Activated CD4-positive, alpha-beta T cell treated with anti-CD3 and anti-CD28 coated beads, Interleukin-2, amount 10 ng/mL, durations not matched to agents 7 days and 5 days (primary cell): Measurements from ENCODE around the gene SNX14. TPM values are rescaled to one million over a fixed set of nuclear protein-coding genes. Genes with fewer than 3 reads are reported as not detected.
A peak's percentile ranks its signal among the peaks of the same experiment; 100 is the strongest.
"Not testable (repeated sequence)": the region's sequence is repeated elsewhere in the genome, so short reads cannot be mapped to it uniquely, and the experiment has no call there.

Source experiments
- CTCF ChIA-PET: fragments of 350-600 bp; sonication (Branson Sonifier 250); formaldehyde crosslinking; loops from one replicate; lab custom pipeline; 2021; ENCODE audit warnings: antibody characterized with exemption; lab: Charles Lee
- POLR2A ChIA-PET: fragments of 350-600 bp; sonication (Branson Sonifier 250); formaldehyde crosslinking; loops from one replicate; lab custom pipeline; 2021; ENCODE audit warnings: antibody characterized with exemption; lab: Charles Lee
- DNase-seq: peaks from one replicate; pipeline ENCODE4 v3.0.0-alpha.2; 2020
- H3K27ac Mint-ChIP-seq: one replicate; pipeline ENCODE4 v1.8.0; 2021; ENCODE audit warnings: mild to moderate bottlenecking, moderate library complexity, mixed read lengths
- H3K27me3 Mint-ChIP-seq: one replicate; pipeline ENCODE4 v1.8.0; 2021; ENCODE audit warnings: mixed read lengths
- H3K36me3 Mint-ChIP-seq: one replicate; pipeline ENCODE4 v1.8.0; 2021; ENCODE audit warnings: low read depth, mixed read lengths
- H3K4me1 Mint-ChIP-seq: one replicate; pipeline ENCODE4 v1.8.0; 2021; ENCODE audit warnings: mixed read lengths
- H3K4me3 Mint-ChIP-seq: one replicate; pipeline ENCODE4 v1.8.0; 2021; ENCODE audit warnings: mild to moderate bottlenecking, moderate library complexity, mixed read lengths
- H3K9me3 Mint-ChIP-seq: one replicate; pipeline ENCODE4 v1.8.0; 2021; ENCODE audit warnings: mixed read lengths
- total RNA-seq, 2 experiments: library from RNA; stranded (reverse); gene quantifications; one replicate each; pipeline ENCODE4 v1.2.3, GENCODE V29; 2021

Gene SNX14
- total RNA-seq, 2 experiments from 2014 or later = 29.1 to 49.0 TPM

DNA sequence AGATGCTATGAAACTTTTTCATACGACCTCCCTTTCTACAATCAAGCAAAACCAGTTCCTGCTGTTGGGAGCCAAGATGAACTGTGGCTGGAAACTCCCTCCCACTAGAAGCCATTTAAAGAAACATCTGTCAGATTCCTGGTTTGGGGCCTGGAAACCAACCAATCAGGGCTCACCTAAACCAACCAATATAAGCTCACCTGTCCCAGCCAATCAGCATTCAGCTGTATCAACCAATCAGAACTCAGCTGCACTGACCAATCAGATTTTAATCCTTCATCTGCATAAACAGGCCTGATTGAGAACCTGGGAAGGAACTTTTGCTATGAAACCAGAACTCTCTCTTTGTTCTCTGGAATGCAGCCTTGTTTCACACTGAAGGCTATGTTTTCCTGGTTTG, 42.4 kb downstream of the SNX14 start:
- no peak overlapping the region for H3K27ac Mint-ChIP-seq
- ChIA-PET POLR2A (no interaction called here), CTCF (no interaction called here)
- H3K4me3 Mint-ChIP-seq = no peak overlapping the region
- H3K36me3 Mint-ChIP-seq = peaks cover 41% of the 10 kb centered on the region
- H3K27me3 Mint-ChIP-seq = no peaks in the 10 kb centered on the region
- H3K4me1 Mint-ChIP-seq = no peaks in the 10 kb centered on the region
- peaks cover 6% of the 10 kb centered on the region for H3K9me3 Mint-ChIP-seq
- DNase-seq = no peak

DNA sequence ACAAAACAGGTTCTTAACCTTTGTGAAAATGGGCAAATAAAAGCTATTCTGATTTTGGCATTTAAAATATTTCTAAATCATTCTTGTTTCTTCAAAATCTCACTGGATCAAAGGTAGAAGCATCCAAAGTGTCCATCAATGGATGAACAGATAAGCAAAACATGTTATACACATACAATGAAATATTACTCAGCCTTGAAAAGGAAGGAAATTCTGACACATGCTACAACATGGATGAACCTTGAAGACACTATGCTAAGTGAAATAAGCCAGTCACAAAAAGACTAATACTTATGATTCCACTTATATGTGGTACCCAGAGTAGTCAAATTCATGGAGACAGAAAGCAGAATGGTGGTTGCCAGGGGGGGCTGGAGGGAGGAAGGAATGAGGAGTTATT, 45.9 kb downstream of the SNX14 start:
- Mint-ChIP-seq H3K9me3 (peaks cover 4% of the 10 kb centered on the region), H3K27me3 (no peaks in the 10 kb centered on the region), H3K36me3 (peaks cover 26% of the 10 kb centered on the region), H3K4me3 (no peak overlapping the region), H3K4me1 (no peaks in the 10 kb centered on the region), H3K27ac (no peak overlapping the region)
- CTCF ChIA-PET = no interaction called here
- no peak for DNase-seq
- POLR2A ChIA-PET = no interaction called here

DNA sequence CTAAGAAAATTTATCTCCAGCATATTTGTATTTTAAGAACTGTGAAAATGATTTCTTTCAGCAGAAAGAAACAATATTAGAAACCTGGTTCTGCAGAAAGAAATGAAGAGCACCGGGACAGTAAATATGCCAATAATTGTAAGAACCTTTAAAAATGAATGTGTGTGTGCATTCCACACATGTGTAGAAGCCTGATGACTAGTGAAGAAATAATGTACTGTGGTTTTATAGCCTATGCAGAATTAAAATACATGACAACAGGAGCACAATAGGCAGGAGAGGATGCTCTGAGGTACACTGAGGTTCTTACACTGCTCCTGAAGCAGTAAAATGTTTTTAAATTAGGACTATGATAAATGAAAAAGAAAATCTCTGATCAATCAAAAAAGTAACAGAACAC, 48.9 kb downstream of the SNX14 start:
- Mint-ChIP-seq H3K36me3 (peaks cover 15% of the 10 kb centered on the region), H3K9me3 (peaks cover 2% of the 10 kb centered on the region), H3K4me3 (no peak overlapping the region), H3K27me3 (no peaks in the 10 kb centered on the region), H3K4me1 (no peaks in the 10 kb centered on the region), H3K27ac (no peak overlapping the region)
- no peak for DNase-seq
- ChIA-PET CTCF (no interaction called here), POLR2A (no interaction called here)

DNA sequence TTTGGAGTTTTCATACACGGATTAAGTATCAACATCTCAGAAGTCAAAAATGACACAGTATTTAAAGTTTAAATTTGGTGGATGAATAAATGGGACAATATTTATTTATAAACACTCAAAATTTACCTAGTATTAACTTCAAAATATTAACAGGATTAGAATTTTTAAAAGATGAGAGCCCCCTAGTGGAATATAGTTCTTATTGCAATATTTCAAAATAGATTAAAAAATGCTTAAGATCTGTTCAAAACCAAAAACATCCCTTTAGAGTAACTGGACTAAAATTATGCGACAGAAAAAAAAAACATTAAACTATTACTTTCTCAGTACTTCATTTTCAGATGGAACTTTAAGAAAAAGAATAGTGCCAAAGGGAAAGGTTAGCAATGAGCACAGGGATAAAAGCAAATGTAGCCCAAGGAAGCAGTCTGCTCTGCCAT, 56.6 kb downstream of the SNX14 start:
- Mint-ChIP-seq H3K4me1 (no peaks in the 10 kb centered on the region), H3K27ac (no peak overlapping the region), H3K27me3 (no peaks in the 10 kb centered on the region)

GRCh38 chr6:85524281-85524680, 69.4 kb downstream of the SNX14 start:
- H3K27me3 Mint-ChIP-seq, H3K27ac Mint-ChIP-seq, H3K9me3 Mint-ChIP-seq: not testable (repeated sequence)

More for the DNA sequence above, 56.6 kb downstream of the SNX14 start:
- ChIA-PET CTCF (interaction anchor here (1.1 kb wide), 1 partner anchor 33 kb away, joined by 3 read pairs; no protein-coding TSS in a partner anchor), POLR2A (no interaction called here)
- Mint-ChIP-seq H3K4me3 (no peak overlapping the region), H3K9me3 (no peaks in the 10 kb centered on the region), H3K36me3 (peaks cover 4% of the 10 kb centered on the region)
- DNase-seq = no peak

DNA sequence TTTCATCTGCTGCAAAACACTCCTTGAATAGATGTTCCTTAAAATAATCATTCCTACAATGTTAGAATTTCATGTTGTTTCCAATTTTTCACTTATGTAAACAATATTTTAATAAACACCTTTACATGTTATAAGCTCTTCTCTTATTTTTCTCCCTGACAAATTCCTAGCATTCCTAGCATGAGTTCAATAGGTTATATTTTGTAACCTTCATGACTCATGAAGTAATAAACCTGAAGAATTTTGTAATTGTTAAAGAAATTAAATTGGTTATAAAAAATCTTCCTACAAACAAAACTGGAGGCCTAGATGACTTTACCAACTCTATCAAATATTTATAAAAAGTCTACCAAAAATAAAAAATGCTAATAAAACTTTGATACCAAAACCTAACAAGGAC, 77.5 kb downstream of the SNX14 start:
- ChIA-PET POLR2A (no interaction called here), CTCF (interaction anchor here (0.7 kb wide), 1 partner anchor 77 kb away, joined by 3 read pairs; no protein-coding TSS in a partner anchor)
- no peak for DNase-seq
- Mint-ChIP-seq H3K36me3 (peaks cover 32% of the 10 kb centered on the region), H3K9me3 (no peaks in the 10 kb centered on the region), H3K27me3 (no peaks in the 10 kb centered on the region), H3K27ac (no peak overlapping the region), H3K4me3 (no peak overlapping the region), H3K4me1 (no peaks in the 10 kb centered on the region)

More at GRCh38 chr6:85524281-85524680, 69.4 kb downstream of the SNX14 start:
- H3K4me3 Mint-ChIP-seq, POLR2A ChIA-PET, DNase-seq, H3K4me1 Mint-ChIP-seq, CTCF ChIA-PET: not testable (repeated sequence)
- H3K36me3 Mint-ChIP-seq = peaks cover 17% of the 10 kb centered on the region

DNA sequence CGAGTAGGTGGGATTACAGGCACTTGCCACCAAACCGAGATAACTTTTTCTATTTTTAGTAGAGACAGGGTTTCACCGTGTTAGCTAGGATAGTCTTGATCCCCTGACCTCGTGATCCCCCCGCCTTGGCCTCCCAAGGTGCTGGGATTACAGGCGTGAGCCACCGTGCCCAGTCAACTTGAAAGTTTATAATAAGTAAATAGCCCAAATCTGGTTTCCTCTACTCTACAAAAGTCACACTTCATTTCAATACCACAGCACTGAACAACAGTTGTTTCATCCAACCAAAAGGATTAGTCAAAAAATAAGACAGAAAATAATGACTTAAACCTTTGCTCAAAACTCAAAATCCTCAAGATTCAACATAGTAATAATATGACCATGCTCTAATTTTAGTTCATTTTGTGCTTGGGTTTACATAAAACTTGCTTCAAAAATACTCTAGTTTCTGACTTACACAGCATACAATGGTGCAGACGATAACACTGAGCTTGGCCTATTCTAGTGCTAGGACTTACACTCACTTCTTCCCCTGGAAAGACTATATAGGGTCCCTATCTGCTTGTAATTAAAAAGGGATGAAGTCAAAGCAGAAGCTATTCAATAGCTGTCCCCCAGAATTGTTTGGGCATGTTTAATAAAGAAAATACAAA, 87.1 kb downstream of the SNX14 start:
- no peaks in the 10 kb centered on the region for H3K27me3 Mint-ChIP-seq
- peaks cover 24% of the 10 kb centered on the region for H3K36me3 Mint-ChIP-seq
- H3K4me3 Mint-ChIP-seq = no peak overlapping the region
- peaks cover 4% of the 10 kb centered on the region for H3K4me1 Mint-ChIP-seq
- ChIA-PET CTCF (interaction anchor here (0.8 to 1.2 kb wide), 3 partner anchors 12 to 24 kb away, joined by 3 to 4 read pairs (median 4); no protein-coding TSS in a partner anchor), POLR2A (no interaction called here)
- DNase-seq = no peak
- peak overlapping the region; percentile 66 for H3K27ac Mint-ChIP-seq
- no peaks in the 10 kb centered on the region for H3K9me3 Mint-ChIP-seq

- H3K9me3 Mint-ChIP-seq = peaks cover 20% of the 10 kb centered on the region
- peaks cover 13% of the 10 kb centered on the region for H3K36me3 Mint-ChIP-seq
- no peak overlapping the region for H3K4me3 Mint-ChIP-seq
- ChIA-PET POLR2A (no interaction called here), CTCF (interaction anchor here (0.5 kb wide), 1 partner anchor 195 kb away, joined by 3 read pairs; no protein-coding TSS in a partner anchor)
- DNase-seq = no peak
- no peaks in the 10 kb centered on the region for H3K27me3 Mint-ChIP-seq
- peaks cover 5% of the 10 kb centered on the region for H3K4me1 Mint-ChIP-seq
- H3K27ac Mint-ChIP-seq = no peak overlapping the region
Measured at GRCh38 chr6:85498596-85499258, 94.9 kb downstream of the SNX14 start.

- H3K4me3 Mint-ChIP-seq = no peak overlapping the region
Measured at GRCh38 chr6:85496856-85497255, 96.8 kb downstream of the SNX14 start.

DNA sequence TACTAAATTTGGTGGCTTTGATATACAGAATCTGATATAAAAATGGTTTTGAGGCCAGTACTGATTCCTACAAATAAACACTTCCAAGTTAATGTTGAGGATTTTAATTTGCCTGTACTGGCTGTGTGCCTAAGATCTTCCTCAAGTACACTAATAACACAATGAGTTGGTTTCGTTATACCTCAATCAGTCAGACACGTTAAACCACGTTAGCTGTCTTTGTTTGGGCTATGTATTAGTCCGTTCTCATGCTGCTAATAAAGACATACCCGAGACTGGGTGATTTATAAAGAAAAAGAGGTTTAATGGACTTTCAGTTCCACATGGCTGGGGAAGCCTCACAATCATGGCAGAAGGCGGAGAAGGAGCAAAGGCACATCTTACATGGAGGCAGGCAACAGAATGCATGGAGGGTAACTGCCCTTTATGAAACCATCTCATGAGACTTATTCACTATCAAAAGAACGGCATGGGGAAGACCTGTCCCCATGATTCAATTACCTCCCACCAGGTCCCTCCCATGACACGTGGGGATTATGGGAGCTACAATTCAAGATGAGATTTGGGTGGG, 97.6 kb downstream of the SNX14 start:
- DNase-seq = no peak
- Mint-ChIP-seq H3K27ac (no peak overlapping the region), H3K36me3 (peaks cover 9% of the 10 kb centered on the region), H3K4me3 (no peak overlapping the region), H3K4me1 (peaks cover 5% of the 10 kb centered on the region), H3K9me3 (peaks cover 20% of the 10 kb centered on the region), H3K27me3 (no peaks in the 10 kb centered on the region)
- CTCF ChIA-PET = interaction anchor here (1.1 to 1.2 kb wide), 2 partner anchors 13 to 31 kb away, joined by 3 to 5 read pairs; no protein-coding TSS in a partner anchor
- POLR2A ChIA-PET = no interaction called here

More at GRCh38 chr6:85496856-85497255, 96.8 kb downstream of the SNX14 start:
- ChIA-PET CTCF (interaction anchor here (1.1 to 1.2 kb wide), 2 partner anchors 14 to 30 kb away, joined by 3 to 5 read pairs; no protein-coding TSS in a partner anchor), POLR2A (no interaction called here)
- Mint-ChIP-seq H3K27me3 (no peaks in the 10 kb centered on the region), H3K27ac (no peak overlapping the region), H3K36me3 (peaks cover 11% of the 10 kb centered on the region), H3K9me3 (peaks cover 20% of the 10 kb centered on the region), H3K4me1 (peaks cover 5% of the 10 kb centered on the region)
- DNase-seq = no peak

- no peak for DNase-seq
- Mint-ChIP-seq H3K27ac (no peak overlapping the region), H3K4me3 (no peak overlapping the region), H3K9me3 (peaks cover 20% of the 10 kb centered on the region), H3K27me3 (no peaks in the 10 kb centered on the region), H3K4me1 (peaks cover 5% of the 10 kb centered on the region), H3K36me3 (peaks cover 9% of the 10 kb centered on the region)
- CTCF ChIA-PET = interaction anchor here (0.6 to 4.2 kb wide), 6 partner anchors 11 to 161 kb away, joined by 3 to 26 read pairs (median 4); no protein-coding TSS in a partner anchor
- POLR2A ChIA-PET = no interaction called here
Measured at GRCh38 chr6:85494547-85495536, 98.8 kb downstream of the SNX14 start.

- ChIA-PET POLR2A (no interaction called here), CTCF (interaction anchor here (4.2 kb wide), 1 partner anchor 10 kb away, joined by 26 read pairs; no protein-coding TSS in a partner anchor)
- Mint-ChIP-seq H3K4me3 (no peak overlapping the region), H3K27ac (no peak overlapping the region), H3K9me3 (peaks cover 16% of the 10 kb centered on the region), H3K27me3 (no peaks in the 10 kb centered on the region), H3K4me1 (no peaks in the 10 kb centered on the region), H3K36me3 (peaks cover 9% of the 10 kb centered on the region)
- no peak for DNase-seq
Measured at GRCh38 chr6:85493389-85493788, 100.3 kb downstream of the SNX14 start.
